ENCODE data around the gene SMC4.

DNA sequence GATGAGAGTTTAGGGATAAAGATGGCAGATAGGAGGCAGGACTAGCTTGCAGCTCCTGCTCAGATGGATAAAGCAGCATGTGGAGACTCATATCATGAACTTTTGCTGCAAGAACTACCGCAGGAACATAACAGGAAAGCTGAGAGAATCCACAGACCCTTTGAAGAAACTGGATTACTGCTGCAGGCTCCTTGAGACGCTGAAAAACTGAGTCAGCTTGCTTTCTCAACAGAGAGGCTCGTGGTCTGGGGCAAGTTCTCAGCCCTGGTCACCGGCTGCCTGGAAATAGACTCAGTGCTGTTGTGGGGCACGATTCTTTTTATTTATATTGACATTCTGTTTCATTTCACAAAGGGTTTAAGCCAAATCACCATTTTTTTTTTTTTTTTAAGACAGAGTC, 78.9 kb downstream of the SMC4 start:
- no peak for TF ChIP-seq POLR2A (IDR thresholded peaks at IDR 0.05; ENCODE audit: extremely low read depth, insufficient read length)
- TF ChIP-seq, protein P1, sequence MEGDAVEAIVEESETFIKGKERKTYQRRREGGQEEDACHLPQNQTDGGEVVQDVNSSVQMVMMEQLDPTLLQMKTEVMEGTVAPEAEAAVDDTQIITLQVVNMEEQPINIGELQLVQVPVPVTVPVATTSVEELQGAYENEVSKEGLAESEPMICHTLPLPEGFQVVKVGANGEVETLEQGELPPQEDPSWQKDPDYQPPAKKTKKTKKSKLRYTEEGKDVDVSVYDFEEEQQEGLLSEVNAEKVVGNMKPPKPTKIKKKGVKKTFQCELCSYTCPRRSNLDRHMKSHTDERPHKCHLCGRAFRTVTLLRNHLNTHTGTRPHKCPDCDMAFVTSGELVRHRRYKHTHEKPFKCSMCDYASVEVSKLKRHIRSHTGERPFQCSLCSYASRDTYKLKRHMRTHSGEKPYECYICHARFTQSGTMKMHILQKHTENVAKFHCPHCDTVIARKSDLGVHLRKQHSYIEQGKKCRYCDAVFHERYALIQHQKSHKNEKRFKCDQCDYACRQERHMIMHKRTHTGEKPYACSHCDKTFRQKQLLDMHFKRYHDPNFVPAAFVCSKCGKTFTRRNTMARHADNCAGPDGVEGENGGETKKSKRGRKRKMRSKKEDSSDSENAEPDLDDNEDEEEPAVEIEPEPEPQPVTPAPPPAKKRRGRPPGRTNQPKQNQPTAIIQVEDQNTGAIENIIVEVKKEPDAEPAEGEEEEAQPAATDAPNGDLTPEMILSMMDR (IDR thresholded peaks at IDR 0.05; ENCODE audit: low read depth, low read length) = no peak

Data from NB4 (cell line).